Hepatocyte (in vitro differentiated cells): ENCODE data around the gene CALML5. TPM values are rescaled to one million over a fixed set of nuclear protein-coding genes. Genes with fewer than 3 reads are reported as not detected.

Experiments
- DNase-seq: peaks from one replicate; pipeline ENCODE4 v3.0.0-alpha.2; 2016; ENCODE audit warnings: low spot score
- H2AFZ ChIP-seq: fragments of 200-600 bp; sonication (generic); 2 replicates; pipeline ENCODE4 v1.6.0; 2016; ENCODE audit warnings: antibody characterized with exemption, mild to moderate bottlenecking
- H3K27ac ChIP-seq: fragments of 200-600 bp; sonication (generic); 2 replicates; pipeline ENCODE4 v1.5.1; 2016; ENCODE audit warnings: mild to moderate bottlenecking
- H3K27me3 ChIP-seq: fragments of 200-600 bp; sonication (generic); 2 replicates; pipeline ENCODE4 v1.6.1; 2016
- H3K36me3 ChIP-seq: fragments of 200-600 bp; sonication (generic); replicated peaks from 2 replicates; pipeline ENCODE4 v1.5.1; 2016; ENCODE audit warnings: low read depth; ENCODE audit not compliant: insufficient read depth
- H3K4me1 ChIP-seq: fragments of 200-600 bp; sonication (generic); 2 replicates; pipeline ENCODE4 v1.5.1; 2016; ENCODE audit warnings: mild to moderate bottlenecking, moderate library complexity; ENCODE audit not compliant: insufficient read depth
- H3K4me2 ChIP-seq: fragments of 200-600 bp; sonication (generic); 2 replicates; pipeline ENCODE4 v1.6.0; 2016
- H3K4me3 ChIP-seq: fragments of 200-600 bp; sonication (generic); 2 replicates; pipeline ENCODE4 v1.5.1; 2016; ENCODE audit warnings: mild to moderate bottlenecking
- H3K79me2 ChIP-seq: fragments of 200-600 bp; sonication (generic); 2 replicates; pipeline ENCODE4 v1.6.0; 2017; ENCODE audit warnings: mild to moderate bottlenecking
- H3K9me2 ChIP-seq: fragments of 200-600 bp; sonication (generic); replicated peaks from 2 replicates; pipeline ENCODE4 v1.6.0; 2017; ENCODE audit warnings: mild to moderate bottlenecking; ENCODE audit not compliant: insufficient read depth
- H3K9me3 ChIP-seq: fragments of 200-600 bp; sonication (generic); 2 replicates; pipeline ENCODE4 v1.5.1; 2016; ENCODE audit warnings: low read depth, mild to moderate bottlenecking
- H4K20me1 ChIP-seq: fragments of 200-600 bp; sonication (generic); 2 replicates; pipeline ENCODE4 v1.6.0; 2016; ENCODE audit warnings: mild to moderate bottlenecking; ENCODE audit not compliant: insufficient read depth, poor library complexity, severe bottlenecking
- EZH2 ChIP-seq: fragments of 200-600 bp; sonication (generic); IDR thresholded peaks from 2 replicates; pipeline ENCODE4 v1.6.1; 2016; ENCODE audit warnings: antibody characterized with exemption, mild to moderate bottlenecking, borderline replicate concordance
- EZH2phosphoT487 ChIP-seq: fragments of 200-600 bp; sonication (generic); IDR thresholded peaks from one replicate; pipeline ENCODE4 v1.6.1; 2018; ENCODE audit warnings: antibody characterized with exemption, mild to moderate bottlenecking, low read depth, moderate library complexity; ENCODE audit not compliant: unreplicated experiment, severe bottlenecking
- WGBS: methylation state at CpG from one replicate; pipeline ENCODE4 v1.1.6; 2016; ENCODE audit warnings: low lambda C conversion rate; ENCODE audit errors: missing lambda C conversion rate; 5-methylcytosine and 5-hydroxymethylcytosine counted together
- polyA plus RNA-seq: library from polyadenylated mRNA; unstranded; fragments of >200 nt; fragmentation: Nextera tagmentation; extraction: Ambion mirVana; gene quantifications from 2 replicates; pipeline ENCODE4 v1.2.1, GENCODE V29; 2016
- total RNA-seq: library from RNA; depleted of rRNA; stranded (reverse); fragments of >200 nt; gene quantifications from 2 replicates; pipeline ENCODE4 v1.2.3, GENCODE V29; 2014
- TF ChIP-seq, protein P1 (sequence below): fragments of 200-600 bp; sonication (generic); IDR thresholded peaks from 2 replicates; pipeline ENCODE4 v1.5.1; 2016; ENCODE audit warnings: antibody characterized with exemption, mild to moderate bottlenecking; ENCODE audit not compliant: poor library complexity

The CALML5 gene
- total and polyA plus RNA-seq, 2 experiments from 2014 or later, result not detected

GRCh38 chr10:5485290-5485689 is 14.1 kb downstream of the CALML5 start:
- TF ChIP-seq, protein P1, sequence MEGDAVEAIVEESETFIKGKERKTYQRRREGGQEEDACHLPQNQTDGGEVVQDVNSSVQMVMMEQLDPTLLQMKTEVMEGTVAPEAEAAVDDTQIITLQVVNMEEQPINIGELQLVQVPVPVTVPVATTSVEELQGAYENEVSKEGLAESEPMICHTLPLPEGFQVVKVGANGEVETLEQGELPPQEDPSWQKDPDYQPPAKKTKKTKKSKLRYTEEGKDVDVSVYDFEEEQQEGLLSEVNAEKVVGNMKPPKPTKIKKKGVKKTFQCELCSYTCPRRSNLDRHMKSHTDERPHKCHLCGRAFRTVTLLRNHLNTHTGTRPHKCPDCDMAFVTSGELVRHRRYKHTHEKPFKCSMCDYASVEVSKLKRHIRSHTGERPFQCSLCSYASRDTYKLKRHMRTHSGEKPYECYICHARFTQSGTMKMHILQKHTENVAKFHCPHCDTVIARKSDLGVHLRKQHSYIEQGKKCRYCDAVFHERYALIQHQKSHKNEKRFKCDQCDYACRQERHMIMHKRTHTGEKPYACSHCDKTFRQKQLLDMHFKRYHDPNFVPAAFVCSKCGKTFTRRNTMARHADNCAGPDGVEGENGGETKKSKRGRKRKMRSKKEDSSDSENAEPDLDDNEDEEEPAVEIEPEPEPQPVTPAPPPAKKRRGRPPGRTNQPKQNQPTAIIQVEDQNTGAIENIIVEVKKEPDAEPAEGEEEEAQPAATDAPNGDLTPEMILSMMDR, result no peak
- no peak for TF ChIP-seq EZH2
- no peak for TF ChIP-seq EZH2phosphoT487
- no peaks in the 10 kb centered on the region for H3K79me2 ChIP-seq
- H3K4me2 ChIP-seq, result no peak overlapping the region
- H2AFZ ChIP-seq, result no peak overlapping the region
- DNase-seq, result no peak
- no peaks in the 10 kb centered on the region for H3K27me3 ChIP-seq
- H4K20me1 ChIP-seq, result no peaks in the 10 kb centered on the region
- 85% methylated on average over 14 of the region's 14 CpGs for WGBS
- no peaks in the 10 kb centered on the region for H3K36me3 ChIP-seq
- H3K9me2 ChIP-seq, result no peaks in the 10 kb centered on the region
- no peak overlapping the region for H3K4me3 ChIP-seq
- no peak overlapping the region for H3K27ac ChIP-seq
- no peaks in the 10 kb centered on the region for H3K9me3 ChIP-seq
- no peaks in the 10 kb centered on the region for H3K4me1 ChIP-seq

GRCh38 chr10:5484205-5484604 is 15.2 kb downstream of the CALML5 start:
- Histone ChIP-seq H3K9me3 (no peaks in the 10 kb centered on the region), H3K27ac (no peak overlapping the region), H4K20me1 (no peaks in the 10 kb centered on the region), H3K36me3 (no peaks in the 10 kb centered on the region), H3K27me3 (no peaks in the 10 kb centered on the region), H3K4me3 (no peak overlapping the region), H3K79me2 (no peaks in the 10 kb centered on the region), H3K4me1 (peaks cover 5% of the 10 kb centered on the region), H3K9me2 (no peaks in the 10 kb centered on the region), H3K4me2 (no peak overlapping the region), H2AFZ (no peak overlapping the region)
- 87% methylated on average over 3 of the region's 3 CpGs for WGBS
- no peak for DNase-seq
- TF ChIP-seq EZH2phosphoT487 (no peak), EZH2 (no peak)
- TF ChIP-seq, protein P1, result no peak

- no peaks in the 10 kb centered on the region for H3K36me3 ChIP-seq
- DNase-seq, result no peak
- no peaks in the 10 kb centered on the region for H3K9me2 ChIP-seq
- 85% methylated on average over 9 of the region's 9 CpGs for WGBS
- no peaks in the 10 kb centered on the region for H3K27me3 ChIP-seq
- H3K27ac ChIP-seq, result no peak overlapping the region
- peaks cover 6% of the 10 kb centered on the region for H3K4me1 ChIP-seq
- no peak overlapping the region for H3K4me2 ChIP-seq
- no peak for TF ChIP-seq EZH2
- TF ChIP-seq, protein P1, result no peak
- no peak overlapping the region for H3K4me3 ChIP-seq
- no peaks in the 10 kb centered on the region for H3K9me3 ChIP-seq
- H4K20me1 ChIP-seq, result no peaks in the 10 kb centered on the region
- no peak overlapping the region for H2AFZ ChIP-seq
- no peaks in the 10 kb centered on the region for H3K79me2 ChIP-seq
Measured at GRCh38 chr10:5482016-5482415, 17.4 kb downstream of the CALML5 start.

- H3K9me3 ChIP-seq, result no peaks in the 10 kb centered on the region
- no peaks in the 10 kb centered on the region for H3K36me3 ChIP-seq
- no peak for DNase-seq
- no peaks in the 10 kb centered on the region for H3K79me2 ChIP-seq
- peaks cover 9% of the 10 kb centered on the region for H3K4me1 ChIP-seq
- WGBS, result 93% methylated on average over 12 of the region's 12 CpGs
- no peaks in the 10 kb centered on the region for H3K9me2 ChIP-seq
- no peak overlapping the region for H3K27ac ChIP-seq
- TF ChIP-seq EZH2, result no peak
- TF ChIP-seq, protein P1, result no peak
- TF ChIP-seq EZH2phosphoT487, result no peak
- no peak overlapping the region for H3K4me2 ChIP-seq
- H4K20me1 ChIP-seq, result no peaks in the 10 kb centered on the region
- no peak overlapping the region for H2AFZ ChIP-seq
- H3K27me3 ChIP-seq, result no peaks in the 10 kb centered on the region
- H3K4me3 ChIP-seq, result no peak overlapping the region
Measured at GRCh38 chr10:5481121-5481520, 18.2 kb downstream of the CALML5 start.
